Hepatocyte (in vitro differentiated cells): ENCODE measurements around the gene TRIM29.

Experiments used
- CTCF ChIP-seq: fragments of 200-600 bp; sonication (generic); IDR thresholded peaks from 2 replicates; pipeline ENCODE4 v1.5.1; 2016; ENCODE audit warnings: antibody characterized with exemption, mild to moderate bottlenecking; ENCODE audit not compliant: poor library complexity
- EZH2phosphoT487 ChIP-seq: fragments of 200-600 bp; sonication (generic); IDR thresholded peaks from one replicate; pipeline ENCODE4 v1.6.1; 2018; ENCODE audit warnings: antibody characterized with exemption, mild to moderate bottlenecking, low read depth, moderate library complexity; ENCODE audit not compliant: unreplicated experiment, severe bottlenecking

GRCh38 chr11:120169981-120170698 is 32.2 kb upstream of the TRIM29 start:
- no peak for TF ChIP-seq CTCF
- no peak for TF ChIP-seq EZH2phosphoT487
